WTC11 (cell line): ENCODE results near the gene PSKH1.

Source experiments
- TCF7 ChIP-seq: sonication (generic); formaldehyde crosslinking; IDR thresholded peaks from 2 replicates; pipeline ENCODE4 v1.8.0; 2022; ENCODE audit warnings: mild to moderate bottlenecking, low read depth, missing genetic modification reagents, moderate library complexity
- TEAD4 ChIP-seq: sonication (generic); formaldehyde crosslinking; IDR thresholded peaks from 2 replicates; pipeline ENCODE4 v1.8.0; 2022; ENCODE audit warnings: mild to moderate bottlenecking, missing genetic modification reagents
- ZNF219 ChIP-seq: sonication (generic); formaldehyde crosslinking; IDR thresholded peaks from 2 replicates; pipeline ENCODE4 v1.8.0; 2023; ENCODE audit warnings: missing genetic modification reagents, mild to moderate bottlenecking, borderline replicate concordance
- TF ChIP-seq, protein P1 (sequence below): fragments of 200-600 bp; IDR thresholded peaks from 2 replicates; pipeline ENCODE4 v1.8.0; 2022; ENCODE audit warnings: antibody characterized with exemption
- TF ChIP-seq, protein P2 (sequence below): sonication (generic); formaldehyde crosslinking; IDR thresholded peaks from 2 replicates; pipeline ENCODE4 v1.8.1; 2023; ENCODE audit warnings: mild to moderate bottlenecking, missing genetic modification reagents, moderate library complexity
- TF ChIP-seq, protein P3 (sequence below): sonication (generic); formaldehyde crosslinking; IDR thresholded peaks from 2 replicates; pipeline ENCODE4 v1.8.0; 2022; ENCODE audit warnings: mild to moderate bottlenecking, missing genetic modification reagents

DNA sequence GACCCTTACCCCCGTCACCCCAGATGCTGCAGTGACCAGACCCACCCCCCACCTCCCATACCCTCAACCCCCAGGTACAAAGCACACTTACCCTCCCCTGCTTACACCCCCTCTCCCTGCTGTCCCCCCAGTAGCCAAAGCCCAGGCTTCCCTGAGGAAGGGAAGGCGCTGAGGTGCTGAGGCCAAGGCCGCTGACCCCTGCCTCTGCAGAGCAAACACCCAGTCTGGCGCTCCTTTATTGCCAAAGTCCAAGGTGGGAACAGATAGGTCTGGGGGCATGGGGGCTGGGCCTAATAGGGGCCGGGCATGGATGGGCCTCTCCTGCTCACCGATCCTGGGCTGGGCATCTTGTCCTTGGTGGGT is 50.2 kb downstream of the PSKH1 start:
- TF ChIP-seq, protein P1, sequence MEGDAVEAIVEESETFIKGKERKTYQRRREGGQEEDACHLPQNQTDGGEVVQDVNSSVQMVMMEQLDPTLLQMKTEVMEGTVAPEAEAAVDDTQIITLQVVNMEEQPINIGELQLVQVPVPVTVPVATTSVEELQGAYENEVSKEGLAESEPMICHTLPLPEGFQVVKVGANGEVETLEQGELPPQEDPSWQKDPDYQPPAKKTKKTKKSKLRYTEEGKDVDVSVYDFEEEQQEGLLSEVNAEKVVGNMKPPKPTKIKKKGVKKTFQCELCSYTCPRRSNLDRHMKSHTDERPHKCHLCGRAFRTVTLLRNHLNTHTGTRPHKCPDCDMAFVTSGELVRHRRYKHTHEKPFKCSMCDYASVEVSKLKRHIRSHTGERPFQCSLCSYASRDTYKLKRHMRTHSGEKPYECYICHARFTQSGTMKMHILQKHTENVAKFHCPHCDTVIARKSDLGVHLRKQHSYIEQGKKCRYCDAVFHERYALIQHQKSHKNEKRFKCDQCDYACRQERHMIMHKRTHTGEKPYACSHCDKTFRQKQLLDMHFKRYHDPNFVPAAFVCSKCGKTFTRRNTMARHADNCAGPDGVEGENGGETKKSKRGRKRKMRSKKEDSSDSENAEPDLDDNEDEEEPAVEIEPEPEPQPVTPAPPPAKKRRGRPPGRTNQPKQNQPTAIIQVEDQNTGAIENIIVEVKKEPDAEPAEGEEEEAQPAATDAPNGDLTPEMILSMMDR, result no peak
- TF ChIP-seq, protein P2, sequence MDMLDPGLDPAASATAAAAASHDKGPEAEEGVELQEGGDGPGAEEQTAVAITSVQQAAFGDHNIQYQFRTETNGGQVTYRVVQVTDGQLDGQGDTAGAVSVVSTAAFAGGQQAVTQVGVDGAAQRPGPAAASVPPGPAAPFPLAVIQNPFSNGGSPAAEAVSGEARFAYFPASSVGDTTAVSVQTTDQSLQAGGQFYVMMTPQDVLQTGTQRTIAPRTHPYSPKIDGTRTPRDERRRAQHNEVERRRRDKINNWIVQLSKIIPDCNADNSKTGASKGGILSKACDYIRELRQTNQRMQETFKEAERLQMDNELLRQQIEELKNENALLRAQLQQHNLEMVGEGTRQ, result no peak
- TF ChIP-seq TEAD4, result no peak
- no peak for TF ChIP-seq ZNF219
- TF ChIP-seq, protein P3, sequence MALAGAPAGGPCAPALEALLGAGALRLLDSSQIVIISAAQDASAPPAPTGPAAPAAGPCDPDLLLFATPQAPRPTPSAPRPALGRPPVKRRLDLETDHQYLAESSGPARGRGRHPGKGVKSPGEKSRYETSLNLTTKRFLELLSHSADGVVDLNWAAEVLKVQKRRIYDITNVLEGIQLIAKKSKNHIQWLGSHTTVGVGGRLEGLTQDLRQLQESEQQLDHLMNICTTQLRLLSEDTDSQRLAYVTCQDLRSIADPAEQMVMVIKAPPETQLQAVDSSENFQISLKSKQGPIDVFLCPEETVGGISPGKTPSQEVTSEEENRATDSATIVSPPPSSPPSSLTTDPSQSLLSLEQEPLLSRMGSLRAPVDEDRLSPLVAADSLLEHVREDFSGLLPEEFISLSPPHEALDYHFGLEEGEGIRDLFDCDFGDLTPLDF, result no peak
- TF ChIP-seq TCF7 (CRISPR knock-in tag), result no peak
